Endothelial cell of umbilical vein (primary cell): ENCODE measurements around the gene SPIRE2. TPM values are rescaled to one million over a fixed set of nuclear protein-coding genes. Genes with fewer than 3 reads are reported as not detected.

Source experiments
- BruUV-seq: library from RNA; stranded (reverse); fragments of 400-500 nt; replicated peaks from 2 replicates; lab custom pipeline; 2021; lab: Mats Ljungman, UMichigan
- CTCF ChIA-PET: fragments of 300-600, 350-600 bp; sonication (Branson Sonifier 250); formaldehyde crosslinking; loops from one replicate; lab custom pipeline; 2021; ENCODE audit warnings: antibody characterized with exemption, inconsistent platforms; lab: Charles Lee
- POLR2A ChIA-PET: fragments of 300-600, 350-600 bp; sonication (Branson Sonifier 250); formaldehyde crosslinking; loops from one replicate; lab custom pipeline; 2021; ENCODE audit warnings: antibody characterized with exemption, inconsistent platforms; lab: Charles Lee
- DNase-seq: peaks from one replicate; pipeline ENCODE4 v3.0.0-alpha.2; 2011; ENCODE audit warnings: low read depth, low spot score
- FAIRE-seq: peaks from 2 replicates; lab custom pipeline; 2011; peaks lifted over from hg19 to GRCh38; lab: Jason Lieb, UNC
- H2AFZ ChIP-seq: 2 replicates; pipeline ENCODE4 v1.6.0; 2012; ENCODE audit warnings: low read depth, low read length, control low read depth, inconsistent platforms
- H3K27ac ChIP-seq: 2 replicates; pipeline ENCODE4 v1.5.1; 2011; ENCODE audit warnings: low read depth, mild to moderate bottlenecking, control low read depth, low read length, moderate library complexity; ENCODE audit not compliant: insufficient read depth
- H3K27me3 ChIP-seq, 2 experiments: 2 replicates each; pipeline versions ENCODE4 v1.6.0 to v1.6.1; 2011; ENCODE audit warnings: low read length in 2 of 2, mixed read lengths in 1 of 2; ENCODE audit not compliant: control insufficient read depth in 2 of 2, insufficient read depth in 2 of 2
- H3K36me3 ChIP-seq, 2 experiments: 2 replicates in 1 of 2; 3 replicates in 1 of 2; pipeline ENCODE4 v1.5.1; 2011; ENCODE audit warnings: low read length in 2 of 2, mild to moderate bottlenecking in 1 of 2, moderate library complexity in 1 of 2; ENCODE audit not compliant: control insufficient read depth in 2 of 2, insufficient read depth in 2 of 2; ENCODE audit errors: extremely low read depth in 1 of 2
- H3K4me1 ChIP-seq: 3 replicates; pipeline ENCODE4 v1.5.1; 2011; ENCODE audit warnings: mild to moderate bottlenecking, low read length; ENCODE audit not compliant: control insufficient read depth, insufficient read depth; ENCODE audit errors: extremely low read depth
- H3K4me2 ChIP-seq: 2 replicates; pipeline ENCODE4 v1.6.1; 2011; ENCODE audit warnings: low read length, control low read depth, mixed read lengths; ENCODE audit not compliant: insufficient read depth
- H3K4me3 ChIP-seq, 3 experiments: fragments of 200-600 bp in 1 of 3; sonication (generic), shearing (Covaris generic) in 1 of 3; replicated peaks in 1 of 3; 2 replicates each; pipeline ENCODE4 v1.5.1; 2011 to 2016; ENCODE audit warnings: control low read depth in 3 of 3, low read length in 3 of 3, mild to moderate bottlenecking in 2 of 3, inconsistent platforms in 1 of 3, low read depth in 1 of 3, moderate library complexity in 1 of 3; ENCODE audit not compliant: insufficient read depth in 1 of 3
- H3K79me2 ChIP-seq: 2 replicates; pipeline ENCODE4 v1.6.0; 2012; ENCODE audit warnings: low read length, inconsistent platforms; ENCODE audit not compliant: control insufficient read depth, insufficient read depth
- H3K9ac ChIP-seq: replicated peaks from 2 replicates; pipeline ENCODE3; 2011; ENCODE audit warnings: low read length, control low read depth; ENCODE audit not compliant: insufficient read depth; ENCODE audit errors: extremely low read depth
- H3K9me1 ChIP-seq: replicated peaks from 3 replicates; pipeline ENCODE4 v1.6.0; 2011; ENCODE audit warnings: mild to moderate bottlenecking, low read length; ENCODE audit not compliant: control insufficient read depth, insufficient read depth; ENCODE audit errors: extremely low read depth
- H3K9me3 ChIP-seq: replicated peaks from 2 replicates; pipeline ENCODE4 v1.5.1; 2012; ENCODE audit warnings: low read length, inconsistent platforms; ENCODE audit not compliant: control insufficient read depth, insufficient read depth
- H4K20me1 ChIP-seq: replicated peaks from 2 replicates; pipeline ENCODE3; 2011; ENCODE audit warnings: mild to moderate bottlenecking, low read length; ENCODE audit not compliant: control insufficient read depth, insufficient read depth; ENCODE audit errors: extremely low read depth
- EZH2 ChIP-seq: IDR thresholded peaks from 2 replicates; pipeline ENCODE4 v1.6.1; 2012; ENCODE audit warnings: borderline replicate concordance, low read depth, mild to moderate bottlenecking, moderate library complexity, low read length, inconsistent platforms; ENCODE audit not compliant: severe bottlenecking
- FOS ChIP-seq: IDR thresholded peaks from 2 replicates; pipeline ENCODE4 v1.6.1; 2011; ENCODE audit warnings: mild to moderate bottlenecking, low read length, moderate library complexity, borderline replicate concordance; ENCODE audit not compliant: insufficient read depth
- GATA2 ChIP-seq: IDR thresholded peaks from 2 replicates; pipeline ENCODE4 v1.7.0; 2011; ENCODE audit warnings: low read depth, mild to moderate bottlenecking, moderate library complexity, mixed read lengths, low read length; ENCODE audit not compliant: insufficient read length, insufficient read depth
- JUN ChIP-seq: IDR thresholded peaks from 2 replicates; pipeline ENCODE4 v1.6.1; 2011; ENCODE audit warnings: borderline replicate concordance, low read depth; ENCODE audit not compliant: insufficient read length, insufficient read depth
- MYC ChIP-seq: IDR thresholded peaks from one replicate; pipeline ENCODE4 v1.6.1; 2011; ENCODE audit warnings: mild to moderate bottlenecking, low read depth, low read length
- POLR2A ChIP-seq: IDR thresholded peaks from 2 replicates; pipeline ENCODE4 v1.6.1; 2012; ENCODE audit warnings: low read depth, mild to moderate bottlenecking, control low read depth, low read length
- POLR2AphosphoS5 ChIP-seq: IDR thresholded peaks from 2 replicates; pipeline ENCODE4 v1.6.1; 2012; ENCODE audit warnings: low read depth, mild to moderate bottlenecking, control low read depth, low read length, moderate library complexity; ENCODE audit not compliant: insufficient read depth
- dilution Hi-C: fragments of 300-500 bp; cut with MboI; formaldehyde crosslinking; loops from one replicate; pipeline ENCODE4 v1.15.0; 2019; ENCODE audit warnings: low sequenced_read_pairs; ENCODE audit not compliant: extremely low pct_ligation_motif_present
- intact Hi-C: fragments of 100-400 bp; cut with micrococcal nuclease; formaldehyde crosslinking; loops from one replicate; pipeline ENCODE4 v1.10.0; 2022
- polyA plus RNA-seq, 4 experiments: library from polyadenylated mRNA; depleted of rRNA in 3 of 4; stranded (reverse) in 3 of 4; unstranded in 1 of 4; fragments of >200 nt; gene quantifications; 2 replicates each; pipeline versions ENCODE4 v1.2.1 to v1.2.3, GENCODE V29; 2011 to 2012; ENCODE audit warnings: missing spikeins in 1 of 4
- total RNA-seq: library from RNA; stranded (reverse); gene quantifications from 2 replicates; pipeline ENCODE4 v1.2.3, GENCODE V29; 2021
- TF ChIP-seq, protein P1 (sequence below): IDR thresholded peaks from 2 replicates; pipeline ENCODE4 v1.6.1; 2011; ENCODE audit not compliant: insufficient read depth, insufficient read length
- TF ChIP-seq, protein P2 (sequence below), 2 donors: IDR thresholded peaks; 1 replicate in 1 of 2; 2 replicates in 1 of 2; pipeline ENCODE4 v1.5.1; 2011; ENCODE audit warnings: low read length in 2 of 2, mild to moderate bottlenecking in 2 of 2, moderate library complexity in 2 of 2, control low read depth in 1 of 2, inconsistent platforms in 1 of 2, low read depth in 1 of 2; ENCODE audit not compliant: insufficient read depth in 1 of 2; ENCODE audit errors: extremely low read depth in 1 of 2

Gene SPIRE2
- total and polyA plus RNA-seq, 2 donors (not counting 3 experiments of a cell fraction or from before 2014, with no cell fraction given) = 1.2 to 3.1 TPM

DNA sequence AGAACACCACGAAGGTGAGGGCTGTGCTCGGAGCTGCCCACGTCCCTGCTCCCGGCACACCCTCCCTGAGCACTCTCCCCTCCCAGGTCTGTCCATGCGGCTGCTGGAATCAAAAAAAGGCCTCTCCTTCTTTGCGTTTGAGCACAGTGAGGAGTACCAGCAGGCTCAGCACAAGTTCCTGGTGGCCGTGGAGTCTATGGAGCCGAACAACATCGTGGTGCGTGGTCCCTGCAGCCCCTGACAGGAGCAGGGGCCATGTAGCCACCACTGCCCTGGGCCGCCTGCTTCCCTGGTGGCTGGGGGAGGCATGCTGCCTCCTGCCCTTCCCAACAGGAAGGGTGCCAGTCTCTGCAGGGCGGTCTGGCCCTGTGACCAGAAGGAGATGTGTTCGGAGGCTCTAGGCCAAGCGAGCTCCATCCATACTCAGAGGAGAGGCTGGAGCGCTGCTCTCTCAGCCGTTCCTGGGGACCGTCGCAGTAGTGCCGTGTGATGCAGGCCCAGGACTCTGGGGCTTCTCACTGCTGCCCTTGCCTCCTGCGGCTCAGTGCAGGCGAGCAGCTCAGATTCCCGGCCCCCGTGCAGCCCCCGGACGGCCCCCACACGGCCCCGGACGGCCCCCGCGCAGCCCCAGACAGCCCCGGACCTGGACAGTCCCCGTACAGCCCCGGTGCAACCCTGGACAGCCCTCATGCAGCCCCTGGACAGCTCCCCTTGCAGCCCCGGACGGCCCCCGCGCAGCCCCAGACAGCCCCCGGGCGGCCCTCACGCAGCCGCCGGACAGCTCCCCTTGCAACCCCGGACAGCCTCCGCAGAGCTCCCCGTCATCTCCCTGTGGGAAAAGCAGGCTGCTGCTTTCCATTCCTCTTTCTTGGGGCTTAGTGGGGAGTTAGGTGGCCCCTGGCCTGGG lies 65.6 kb downstream of the SPIRE2 start:
- Histone ChIP-seq H2AFZ (no peak overlapping the region), H3K9ac (no peak overlapping the region), H3K4me1 (no peaks in the 10 kb centered on the region), H3K9me1 (no peaks in the 10 kb centered on the region), H4K20me1 (peaks cover 2% of the 10 kb centered on the region), H3K4me2 (no peak overlapping the region), H3K27ac (no peak overlapping the region), H3K79me2 (no peaks in the 10 kb centered on the region), H3K36me3 (peaks cover 14 to 53% of the 10 kb centered on the region in 2 experiments), H3K4me3 (no peak overlapping the region), H3K9me3 (no peaks in the 10 kb centered on the region), H3K27me3 (no peaks in the 10 kb centered on the region)
- FAIRE-seq (no peak), DNase-seq (no peak)
- dilution Hi-C loops (no loop called here), intact Hi-C loops (no loop called here)
- ChIA-PET POLR2A (interaction anchor here (0.6 kb wide), 1 partner anchor 31 kb away, joined by 3 read pairs; no protein-coding TSS in a partner anchor), CTCF (no interaction called here)
- BruUV-seq = no TSS peak
- TF ChIP-seq FOS (no peak), MYC (no peak), POLR2A (no peak), GATA2 (no peak), JUN (no peak), EZH2 (no peak), POLR2AphosphoS5 (no peak)
- TF ChIP-seq, protein P1, sequence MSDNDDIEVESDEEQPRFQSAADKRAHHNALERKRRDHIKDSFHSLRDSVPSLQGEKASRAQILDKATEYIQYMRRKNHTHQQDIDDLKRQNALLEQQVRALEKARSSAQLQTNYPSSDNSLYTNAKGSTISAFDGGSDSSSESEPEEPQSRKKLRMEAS = no peak
- TF ChIP-seq, protein P2, sequence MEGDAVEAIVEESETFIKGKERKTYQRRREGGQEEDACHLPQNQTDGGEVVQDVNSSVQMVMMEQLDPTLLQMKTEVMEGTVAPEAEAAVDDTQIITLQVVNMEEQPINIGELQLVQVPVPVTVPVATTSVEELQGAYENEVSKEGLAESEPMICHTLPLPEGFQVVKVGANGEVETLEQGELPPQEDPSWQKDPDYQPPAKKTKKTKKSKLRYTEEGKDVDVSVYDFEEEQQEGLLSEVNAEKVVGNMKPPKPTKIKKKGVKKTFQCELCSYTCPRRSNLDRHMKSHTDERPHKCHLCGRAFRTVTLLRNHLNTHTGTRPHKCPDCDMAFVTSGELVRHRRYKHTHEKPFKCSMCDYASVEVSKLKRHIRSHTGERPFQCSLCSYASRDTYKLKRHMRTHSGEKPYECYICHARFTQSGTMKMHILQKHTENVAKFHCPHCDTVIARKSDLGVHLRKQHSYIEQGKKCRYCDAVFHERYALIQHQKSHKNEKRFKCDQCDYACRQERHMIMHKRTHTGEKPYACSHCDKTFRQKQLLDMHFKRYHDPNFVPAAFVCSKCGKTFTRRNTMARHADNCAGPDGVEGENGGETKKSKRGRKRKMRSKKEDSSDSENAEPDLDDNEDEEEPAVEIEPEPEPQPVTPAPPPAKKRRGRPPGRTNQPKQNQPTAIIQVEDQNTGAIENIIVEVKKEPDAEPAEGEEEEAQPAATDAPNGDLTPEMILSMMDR (IDR thresholded peaks at IDR 0.05; ENCODE audit: extremely low read depth in 1 of 2, insufficient read depth in 1 of 2, low read depth in 1 of 2, low read length in 2 of 2) = no peak
